ENCODE results near the gene PRR36. TPM values are rescaled to one million over a fixed set of nuclear protein-coding genes. Genes with fewer than 3 reads are reported as not detected.

Gene PRR36
- total RNA-seq, 1 donor from 2014 or later, result 0.07 TPM

- Histone ChIP-seq H2AFZ (replicated peaks) (no peak overlapping the region), H3K27me3 (peaks cover 26% of the 10 kb centered on the region), H3F3A (ENCODE audit: low read depth) (peaks cover 53% of the 10 kb centered on the region), H3K4me2 (no peak overlapping the region), H3K9me3 (ENCODE audit: low read depth) (no peaks in the 10 kb centered on the region), H4K20me1 (ENCODE audit: low read depth) (peaks cover 61% of the 10 kb centered on the region), H3K27ac (no peak overlapping the region), H3K4me1 (peaks cover 8% of the 10 kb centered on the region), H3K36me3 (no peaks in the 10 kb centered on the region), H3K4me3 (no peak overlapping the region), H3K9ac (no peak overlapping the region), H3K79me2 (ENCODE audit: low read depth) (peaks cover 8% of the 10 kb centered on the region)
- Mint-ChIP-seq H3K4me1 (peaks cover 38% of the 10 kb centered on the region), H3K9me3 (no peaks in the 10 kb centered on the region), H3K27me3 (ENCODE audit: insufficient read depth, low read depth) (peaks cover 27% of the 10 kb centered on the region), H3K36me3 (peaks cover 5% of the 10 kb centered on the region), H3K4me3 (peak overlapping the region; percentile 87), H3K27ac (no peak overlapping the region)
- TF ChIP-seq EZH2phosphoT487 (IDR thresholded peaks at IDR 0.05) (no peak), EZH2 (IDR thresholded peaks at IDR 0.05) (no peak)
- TF ChIP-seq, protein P1, sequence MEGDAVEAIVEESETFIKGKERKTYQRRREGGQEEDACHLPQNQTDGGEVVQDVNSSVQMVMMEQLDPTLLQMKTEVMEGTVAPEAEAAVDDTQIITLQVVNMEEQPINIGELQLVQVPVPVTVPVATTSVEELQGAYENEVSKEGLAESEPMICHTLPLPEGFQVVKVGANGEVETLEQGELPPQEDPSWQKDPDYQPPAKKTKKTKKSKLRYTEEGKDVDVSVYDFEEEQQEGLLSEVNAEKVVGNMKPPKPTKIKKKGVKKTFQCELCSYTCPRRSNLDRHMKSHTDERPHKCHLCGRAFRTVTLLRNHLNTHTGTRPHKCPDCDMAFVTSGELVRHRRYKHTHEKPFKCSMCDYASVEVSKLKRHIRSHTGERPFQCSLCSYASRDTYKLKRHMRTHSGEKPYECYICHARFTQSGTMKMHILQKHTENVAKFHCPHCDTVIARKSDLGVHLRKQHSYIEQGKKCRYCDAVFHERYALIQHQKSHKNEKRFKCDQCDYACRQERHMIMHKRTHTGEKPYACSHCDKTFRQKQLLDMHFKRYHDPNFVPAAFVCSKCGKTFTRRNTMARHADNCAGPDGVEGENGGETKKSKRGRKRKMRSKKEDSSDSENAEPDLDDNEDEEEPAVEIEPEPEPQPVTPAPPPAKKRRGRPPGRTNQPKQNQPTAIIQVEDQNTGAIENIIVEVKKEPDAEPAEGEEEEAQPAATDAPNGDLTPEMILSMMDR (IDR thresholded peaks at IDR 0.05), result no peak
- DNase-seq (ENCODE audit: low spot score), result no peak
These were observed 48.0 kb upstream of the PRR36 start for GRCh38 chr19:7921967-7922835.

GRCh38 chr19:7921302-7921966 is 47.2 kb upstream of the PRR36 start:
- H3K4me1 ChIP-seq, result peaks cover 8% of the 10 kb centered on the region
- DNase-seq (ENCODE audit: low spot score), result no peak
- peaks cover 8% of the 10 kb centered on the region for H3K79me2 ChIP-seq (ENCODE audit: low read depth)
- H3K9me3 Mint-ChIP-seq, result no peaks in the 10 kb centered on the region
- peak overlapping the region; percentile 87 for H3K4me3 Mint-ChIP-seq
- peaks cover 39% of the 10 kb centered on the region for H3K4me1 Mint-ChIP-seq
- H4K20me1 ChIP-seq (ENCODE audit: low read depth), result peaks cover 53% of the 10 kb centered on the region
- H3K27me3 ChIP-seq, result peaks cover 34% of the 10 kb centered on the region
- TF ChIP-seq EZH2 (IDR thresholded peaks at IDR 0.05) (no peak), EZH2phosphoT487 (IDR thresholded peaks at IDR 0.05) (no peak)
- H3K27me3 Mint-ChIP-seq (ENCODE audit: insufficient read depth, low read depth), result peaks cover 28% of the 10 kb centered on the region
- H3K27ac Mint-ChIP-seq, result no peak overlapping the region
- no peaks in the 10 kb centered on the region for H3K9me3 ChIP-seq (ENCODE audit: low read depth)
- H3K36me3 ChIP-seq, result no peaks in the 10 kb centered on the region
- peak overlapping the region; percentile 37 for H3K4me3 ChIP-seq
- H3K36me3 Mint-ChIP-seq, result peaks cover 4% of the 10 kb centered on the region
- no peak overlapping the region for H3K9ac ChIP-seq
- H3K4me2 ChIP-seq, result peak overlapping the region; percentile 72
- peak overlapping the region; percentile 3 for H3K27ac ChIP-seq
- no peak overlapping the region for H2AFZ ChIP-seq (replicated peaks)
- peaks cover 52% of the 10 kb centered on the region for H3F3A ChIP-seq (ENCODE audit: low read depth)

- peaks cover 8% of the 10 kb centered on the region for H3K79me2 ChIP-seq (ENCODE audit: low read depth)
- no peaks in the 10 kb centered on the region for H3K9me3 ChIP-seq (ENCODE audit: low read depth)
- peak overlapping the region; percentile 54 for H2AFZ ChIP-seq (replicated peaks)
- no peaks in the 10 kb centered on the region for H3K36me3 ChIP-seq
- peaks cover 30% of the 10 kb centered on the region for H3K27me3 Mint-ChIP-seq (ENCODE audit: insufficient read depth, low read depth)
- H4K20me1 ChIP-seq (ENCODE audit: low read depth), result peaks cover 50% of the 10 kb centered on the region
- H3F3A ChIP-seq (ENCODE audit: low read depth), result peaks cover 54% of the 10 kb centered on the region
- H3K4me2 ChIP-seq, result peak overlapping the region; percentile 77
- peaks cover 41% of the 10 kb centered on the region for H3K27me3 ChIP-seq
- H3K4me3 Mint-ChIP-seq, result peak overlapping the region; percentile 87
- peak overlapping the region; percentile 75 for H3K4me3 ChIP-seq
- H3K4me1 ChIP-seq, result peaks cover 15% of the 10 kb centered on the region
- peak overlapping the region; percentile 66 for H3K27ac ChIP-seq
- no peak overlapping the region for H3K9ac ChIP-seq
- no peak for TF ChIP-seq EZH2phosphoT487 (IDR thresholded peaks at IDR 0.05)
- TF ChIP-seq, protein P1 (IDR thresholded peaks at IDR 0.05), result no peak
- TF ChIP-seq EZH2 (IDR thresholded peaks at IDR 0.05), result no peak
- peaks cover 3% of the 10 kb centered on the region for H3K36me3 Mint-ChIP-seq
- H3K4me1 Mint-ChIP-seq, result peaks cover 36% of the 10 kb centered on the region
- H3K9me3 Mint-ChIP-seq, result no peaks in the 10 kb centered on the region
- peak; percentile 99 for DNase-seq (ENCODE audit: low spot score)
- H3K27ac Mint-ChIP-seq, result no peak overlapping the region
These were observed 46.5 kb upstream of the PRR36 start for GRCh38 chr19:7920519-7921301.

All from neural progenitor cell (in vitro differentiated cells).